BLaER1 (cell line): ENCODE results near the gene RASGRP2.

Source experiments
- H3K27ac ChIP-seq: shearing (Covaris generic); formaldehyde crosslinking; 2 replicates; pipeline ENCODE4 v1.8.1; 2022
- H3K27me3 ChIP-seq: shearing (Covaris generic); formaldehyde crosslinking; 2 replicates; pipeline ENCODE4 v1.8.1; 2022
- H3K36me3 ChIP-seq: shearing (Covaris generic); formaldehyde crosslinking; 2 replicates; pipeline ENCODE4 v1.8.1; 2022
- H3K4me1 ChIP-seq: shearing (Covaris generic); formaldehyde crosslinking; 2 replicates; pipeline ENCODE4 v1.8.1; 2022
- H3K4me2 ChIP-seq: shearing (Covaris generic); formaldehyde crosslinking; 2 replicates; pipeline ENCODE4 v1.8.1; 2022
- H3K4me3 ChIP-seq: shearing (Covaris generic); formaldehyde crosslinking; 2 replicates; pipeline ENCODE4 v1.8.1; 2022
- H3K9ac ChIP-seq: shearing (Covaris generic); formaldehyde crosslinking; 2 replicates; pipeline ENCODE4 v1.8.1; 2022
- H3K9me3 ChIP-seq: shearing (Covaris generic); formaldehyde crosslinking; 2 replicates; pipeline ENCODE4 v1.8.1; 2022
- H4K20me1 ChIP-seq: shearing (Covaris generic); formaldehyde crosslinking; 2 replicates; pipeline ENCODE4 v1.8.1; 2022
- Cebpa-rat ChIP-seq: shearing (Covaris generic); IDR thresholded peaks from 2 replicates; pipeline ENCODE4 v1.8.1; 2022

Gene RASGRP2

GRCh38 chr11:64728757-64729365 is 15.1 kb downstream of the RASGRP2 start:
- Histone ChIP-seq H3K4me2 (no peak overlapping the region), H3K27ac (no peak overlapping the region), H3K4me3 (no peak overlapping the region), H3K9me3 (no peaks in the 10 kb centered on the region), H4K20me1 (peaks cover 36% of the 10 kb centered on the region; the same call in 1 of the 2 replicates), H3K27me3 (no peaks in the 10 kb centered on the region), H3K36me3 (peaks cover 75% of the 10 kb centered on the region), H3K4me1 (peaks cover 40% of the 10 kb centered on the region), H3K9ac (no peak overlapping the region)
- TF ChIP-seq Cebpa-rat = no peak

GRCh38 chr11:64726867-64727530 is 16.9 kb downstream of the RASGRP2 start:
- Histone ChIP-seq H3K36me3 (peaks cover 58% of the 10 kb centered on the region), H3K9me3 (no peaks in the 10 kb centered on the region), H3K9ac (no peak overlapping the region), H3K27me3 (peaks cover 7% of the 10 kb centered on the region), H4K20me1 (peaks cover 25% of the 10 kb centered on the region; the same call in 1 of the 2 replicates), H3K4me3 (no peak overlapping the region), H3K4me2 (no peak overlapping the region), H3K4me1 (peaks cover 45% of the 10 kb centered on the region), H3K27ac (no peak overlapping the region)
- TF ChIP-seq Cebpa-rat = no peak

DNA sequence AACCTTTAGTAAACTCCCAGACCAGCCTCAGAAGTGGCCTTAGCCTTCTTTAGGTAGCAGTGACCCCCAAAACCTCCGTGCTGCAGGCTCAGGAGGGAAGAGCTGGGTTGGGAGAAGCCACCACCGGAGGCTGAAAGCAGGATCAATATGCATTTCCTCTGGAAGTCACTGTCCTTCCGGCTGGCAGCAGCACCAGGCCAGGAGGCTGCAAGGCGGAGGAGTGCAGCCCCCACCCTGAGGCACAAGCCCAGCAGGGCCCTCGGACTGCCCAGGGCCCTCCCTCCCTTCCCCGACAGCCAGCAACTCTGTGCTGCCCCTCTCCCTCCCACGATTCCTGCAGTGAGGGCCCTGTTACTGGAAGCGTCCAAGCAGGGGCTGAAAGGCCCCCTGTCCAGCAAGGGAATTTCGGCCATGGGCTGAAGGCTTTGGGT is 17.7 kb downstream of the RASGRP2 start:
- TF ChIP-seq Cebpa-rat = no peak
- H3K9me3 ChIP-seq = no peaks in the 10 kb centered on the region
- H3K36me3 ChIP-seq = peaks cover 50% of the 10 kb centered on the region
- H3K4me1 ChIP-seq = peaks cover 45% of the 10 kb centered on the region
- peaks cover 20% of the 10 kb centered on the region; the same call in 1 of the 2 replicates for H4K20me1 ChIP-seq
- no peak overlapping the region for H3K27ac ChIP-seq
- H3K4me2 ChIP-seq = peak overlapping the region; percentile 99; the same call in 1 of the 2 replicates
- peaks cover 15% of the 10 kb centered on the region for H3K27me3 ChIP-seq
- H3K9ac ChIP-seq = no peak overlapping the region
- H3K4me3 ChIP-seq = no peak overlapping the region

DNA sequence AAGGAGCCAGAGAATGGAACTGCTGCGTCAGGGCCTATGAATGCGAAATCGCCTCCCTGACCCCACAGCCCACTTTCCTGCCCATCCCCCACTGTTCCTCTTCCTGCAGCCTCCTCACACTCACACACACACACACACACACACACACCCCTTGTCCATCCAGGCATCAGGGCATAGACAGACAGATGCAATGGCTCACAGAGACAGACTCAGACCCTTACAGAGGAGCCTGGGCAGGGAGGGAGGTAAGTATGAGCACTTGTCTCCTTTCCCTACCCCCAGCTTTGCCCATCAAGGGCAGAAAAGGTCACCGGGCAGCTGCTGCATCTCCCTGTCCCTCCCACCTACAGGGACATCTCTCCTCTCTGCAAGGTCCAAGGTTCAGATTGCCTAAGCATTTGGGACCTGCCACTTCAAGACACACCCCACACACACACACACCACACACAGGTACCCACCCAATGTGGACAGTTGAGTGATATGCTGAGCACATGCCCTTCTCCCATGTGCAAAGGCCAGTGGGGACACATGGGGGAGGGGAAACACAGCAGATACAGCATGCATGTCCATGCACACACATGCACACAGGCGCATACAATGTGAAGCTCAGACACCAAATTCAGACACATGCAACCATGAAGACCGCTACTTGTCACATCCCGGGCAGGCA is 18.9 kb downstream of the RASGRP2 start:
- peak overlapping the region; percentile 99 for H3K4me2 ChIP-seq
- no peak overlapping the region for H3K9ac ChIP-seq
- no peak overlapping the region for H3K4me3 ChIP-seq
- TF ChIP-seq Cebpa-rat = no peak
- H3K27ac ChIP-seq = no peak overlapping the region
- peaks cover 37% of the 10 kb centered on the region for H3K4me1 ChIP-seq
- no peaks in the 10 kb centered on the region for H3K9me3 ChIP-seq
- H4K20me1 ChIP-seq = peaks cover 10% of the 10 kb centered on the region; the same call in 1 of the 2 replicates
- H3K36me3 ChIP-seq = peaks cover 38% of the 10 kb centered on the region
- peaks cover 27% of the 10 kb centered on the region for H3K27me3 ChIP-seq

GRCh38 chr11:64723907-64724862 is 19.8 kb downstream of the RASGRP2 start:
- Histone ChIP-seq H3K27ac (peak overlapping the region; percentile 95; the same call in 1 of the 2 replicates), H3K9ac (peak overlapping the region; percentile 93), H3K4me1 (peaks cover 35% of the 10 kb centered on the region), H3K36me3 (peaks cover 30% of the 10 kb centered on the region), H4K20me1 (peaks cover 10% of the 10 kb centered on the region; the same call in 1 of the 2 replicates), H3K4me3 (peak overlapping the region; percentile 77), H3K4me2 (peak overlapping the region; percentile 99), H3K27me3 (peaks cover 27% of the 10 kb centered on the region), H3K9me3 (no peaks in the 10 kb centered on the region)
- no peak for TF ChIP-seq Cebpa-rat

GRCh38 chr11:64723117-64723906 is 20.6 kb downstream of the RASGRP2 start, which contains the start of gene NRXN2:
NRXN2 (minus strand) TSS chr11:64723197; CDS start chr11:64713699, 9,498 bp downstream.
- Histone ChIP-seq H3K27me3 (peaks cover 27% of the 10 kb centered on the region), H3K4me2 (peak within 1 kb of the TSS; percentile 99), H3K4me3 (peak within 1 kb of the TSS; percentile 77), H4K20me1 (peaks cover 10% of the 10 kb centered on the region; the same call in 1 of the 2 replicates), H3K36me3 (peaks cover 21% of the 10 kb centered on the region), H3K4me1 (peaks cover 35% of the 10 kb centered on the region), H3K9me3 (no peaks in the 10 kb centered on the region), H3K9ac (peak within 1 kb of the TSS; percentile 93), H3K27ac (peak within 1 kb of the TSS; percentile 95)
- no peak for TF ChIP-seq Cebpa-rat

DNA sequence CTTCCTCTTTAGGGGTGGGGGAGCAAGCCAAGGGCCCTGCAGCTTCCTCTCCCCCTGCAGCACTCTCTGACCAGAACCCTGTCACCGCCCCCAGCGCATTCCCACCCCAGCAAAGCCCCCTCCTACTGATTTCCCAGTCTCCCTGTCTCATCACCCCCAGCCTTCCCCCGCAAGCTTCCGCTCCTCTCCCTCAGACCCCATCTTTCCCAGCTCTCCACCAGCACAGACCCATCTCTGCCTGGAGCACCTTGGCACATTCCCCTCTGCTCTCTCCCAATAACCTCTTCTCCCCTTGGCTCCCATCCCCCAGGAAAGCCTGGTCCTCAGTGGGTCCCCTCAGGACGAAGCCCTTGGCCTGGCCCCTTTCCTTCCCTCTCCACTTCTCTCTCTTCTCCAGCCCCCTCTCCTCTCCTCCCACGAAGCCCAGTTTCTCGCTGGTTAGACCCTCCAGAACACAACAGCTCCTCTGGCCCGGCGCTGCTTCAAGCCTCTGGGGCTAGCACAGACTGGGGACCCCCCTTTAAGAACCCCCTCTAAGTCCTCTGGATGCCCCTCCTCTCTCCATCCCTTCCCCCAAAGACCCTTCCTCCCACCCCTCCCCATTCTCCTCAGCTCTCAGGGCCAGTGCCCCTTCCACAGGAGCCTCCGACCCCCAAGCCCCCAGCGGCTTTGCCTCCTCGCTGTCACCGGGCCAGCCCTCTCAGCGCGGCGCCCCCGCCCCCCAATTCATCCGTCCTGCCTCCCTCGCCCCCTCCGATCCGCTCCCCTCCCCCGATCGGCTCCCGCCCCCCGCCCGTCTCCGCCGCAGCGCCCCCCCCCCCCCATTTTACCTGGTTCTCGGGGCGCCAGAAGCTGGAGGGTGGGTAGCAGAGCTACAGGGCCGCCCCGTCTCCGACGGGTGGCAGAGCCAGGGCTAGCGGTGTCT is 21.5 kb downstream of the RASGRP2 start:
- Histone ChIP-seq H3K36me3 (peaks cover 12% of the 10 kb centered on the region; the same call in 1 of the 2 replicates), H3K4me2 (no peak overlapping the region), H3K27me3 (peaks cover 27% of the 10 kb centered on the region), H3K4me3 (no peak overlapping the region), H3K9me3 (no peaks in the 10 kb centered on the region), H4K20me1 (peaks cover 10% of the 10 kb centered on the region; the same call in 1 of the 2 replicates), H3K9ac (no peak overlapping the region), H3K27ac (no peak overlapping the region), H3K4me1 (peaks cover 38% of the 10 kb centered on the region)
- TF ChIP-seq Cebpa-rat = no peak

GRCh38 chr11:64721359-64721699 is 22.6 kb downstream of the RASGRP2 start:
- no peak for TF ChIP-seq Cebpa-rat

More at GRCh38 chr11:64721359-64721699, 22.6 kb downstream of the RASGRP2 start:
- Histone ChIP-seq H3K36me3 (0 out of 2 replicates have a peak, but pooled peaks cover 5% of the 10 kb centered on the region), H3K4me2 (no peak overlapping the region), H3K27me3 (peaks cover 27% of the 10 kb centered on the region), H4K20me1 (peaks cover 10% of the 10 kb centered on the region; the same call in 1 of the 2 replicates), H3K9ac (no peak overlapping the region), H3K9me3 (no peaks in the 10 kb centered on the region), H3K4me3 (no peak overlapping the region), H3K27ac (no peak overlapping the region), H3K4me1 (peaks cover 44% of the 10 kb centered on the region)
